Effector CD8-positive, alpha-beta T cell (primary cell): ENCODE results near the gene PAIP1.
"Not testable (repeated sequence)": the region's sequence is repeated elsewhere in the genome, so short reads cannot be mapped to it uniquely, and the experiment has no call there.

Experiments
- DNase-seq: peaks from one replicate; lab custom pipeline; 2025; lab: John Stamatoyannopoulos, UW

Gene PAIP1

DNA sequence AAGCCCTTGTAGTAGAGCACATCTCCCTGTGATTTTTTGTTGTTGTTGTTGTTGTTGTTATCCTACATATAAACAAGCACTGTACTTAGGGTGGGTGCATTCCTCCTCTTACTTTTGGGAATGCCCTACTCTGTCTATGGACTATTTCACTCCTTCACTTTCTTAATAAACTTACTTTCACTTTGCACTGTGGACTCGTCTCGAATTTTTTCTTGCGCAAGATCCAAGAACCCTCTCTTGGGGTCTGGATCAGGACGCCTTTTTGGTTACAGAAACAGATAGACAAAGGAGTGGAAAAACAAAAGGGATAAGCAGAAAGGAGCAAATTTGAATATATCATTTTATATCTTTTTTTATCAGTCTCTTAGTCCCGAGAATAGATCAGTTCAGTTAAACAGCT, 14.4 kb upstream of the PAIP1 start:
- DNase-seq, result no peak

DNA sequence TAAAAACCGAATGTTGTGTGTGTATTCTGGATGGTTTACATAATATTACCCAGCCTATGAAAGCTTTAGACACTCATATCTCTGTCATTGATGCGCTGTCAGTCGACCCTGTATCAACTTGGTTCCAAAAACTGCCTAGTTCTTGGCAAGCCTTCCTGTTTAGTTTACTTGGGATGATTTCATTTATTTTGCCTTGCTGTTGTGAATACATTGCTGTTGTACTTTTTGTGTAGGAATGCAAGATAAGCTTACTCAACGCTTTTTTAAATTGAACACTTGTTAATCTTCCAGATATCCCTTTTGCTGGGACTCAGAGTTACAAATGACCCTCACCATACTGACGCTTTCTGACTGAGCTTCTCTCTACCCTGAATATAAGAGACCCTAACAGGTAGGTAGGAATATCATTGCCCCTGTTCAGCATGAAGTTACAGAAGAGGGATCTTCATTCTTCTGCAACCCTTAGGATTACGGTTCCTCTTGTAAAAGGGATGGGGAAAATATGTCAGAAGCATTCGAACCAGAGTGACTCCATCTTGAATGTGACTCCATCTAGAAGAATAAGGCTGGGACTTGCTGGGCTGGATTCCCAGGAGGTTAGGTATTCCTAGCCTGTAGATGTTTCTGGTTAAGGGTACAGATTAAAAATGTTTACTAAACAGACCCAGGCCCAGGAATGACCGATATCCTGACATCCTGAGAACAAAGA, 13.7 kb upstream of the PAIP1 start:
- DNase-seq, result no peak

DNA sequence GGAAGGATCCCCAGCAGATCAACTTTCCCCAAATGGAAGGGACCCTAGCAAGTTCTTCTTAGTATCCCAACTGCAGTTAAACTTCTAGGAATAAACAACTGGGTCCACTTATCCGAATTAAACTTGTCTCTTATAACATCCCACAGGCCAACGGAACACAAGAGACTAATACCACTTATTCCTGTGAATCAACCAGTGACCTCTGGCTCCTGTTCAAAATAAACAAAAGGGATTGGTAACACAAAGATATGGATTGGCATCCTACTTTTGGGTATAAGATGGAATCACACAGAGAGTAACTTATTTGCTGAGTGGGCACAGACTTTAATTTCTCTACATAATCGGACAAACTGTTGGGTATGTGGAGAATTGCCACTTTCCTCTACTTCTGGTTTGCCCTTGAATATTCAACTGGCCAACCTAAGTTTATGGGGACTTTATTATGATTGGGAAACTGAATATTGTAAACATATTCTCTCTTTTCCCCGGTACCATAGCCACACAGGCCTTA, 12.4 kb upstream of the PAIP1 start:
- DNase-seq, result no peak

DNA sequence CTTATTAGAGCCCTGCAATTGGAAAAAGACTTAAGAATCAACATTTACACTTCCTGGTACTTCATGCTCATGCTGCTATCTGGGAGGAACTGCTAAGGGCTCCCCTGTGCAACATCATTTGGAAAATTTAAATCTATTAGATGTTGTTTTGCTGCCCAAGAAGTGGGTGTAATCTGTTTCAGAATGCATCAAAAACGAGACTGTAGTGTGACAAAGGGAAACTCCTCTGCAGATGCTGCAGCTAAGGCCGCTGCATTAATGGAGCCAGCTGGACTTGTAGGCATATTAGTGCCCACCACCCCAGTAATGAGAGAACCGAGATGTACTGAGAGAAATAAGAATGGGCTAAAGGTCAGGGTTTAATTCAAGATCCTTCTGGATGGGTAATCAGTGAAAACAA, 11.1 kb upstream of the PAIP1 start:
- no peak for DNase-seq

DNA sequence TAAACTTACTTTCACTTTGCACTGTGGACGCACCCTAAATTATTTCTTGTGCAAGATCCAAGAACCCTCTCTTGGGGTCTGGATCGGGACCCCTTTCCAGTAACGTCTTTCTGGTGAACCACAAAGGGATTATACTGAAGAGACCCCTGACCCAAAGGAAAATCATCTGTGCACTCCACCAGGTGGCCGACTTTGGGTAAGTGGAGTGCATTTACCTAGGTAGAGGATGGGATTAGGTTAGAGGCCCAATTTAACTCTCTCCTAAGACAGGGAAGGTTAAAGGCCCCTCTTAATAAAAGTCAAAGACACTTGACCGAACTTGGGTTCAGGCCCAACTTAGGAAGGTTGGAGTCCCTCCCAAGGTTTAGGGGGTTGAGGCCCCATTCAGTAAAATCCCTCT, 8.2 kb upstream of the PAIP1 start:
- DNase-seq, result no peak

DNA sequence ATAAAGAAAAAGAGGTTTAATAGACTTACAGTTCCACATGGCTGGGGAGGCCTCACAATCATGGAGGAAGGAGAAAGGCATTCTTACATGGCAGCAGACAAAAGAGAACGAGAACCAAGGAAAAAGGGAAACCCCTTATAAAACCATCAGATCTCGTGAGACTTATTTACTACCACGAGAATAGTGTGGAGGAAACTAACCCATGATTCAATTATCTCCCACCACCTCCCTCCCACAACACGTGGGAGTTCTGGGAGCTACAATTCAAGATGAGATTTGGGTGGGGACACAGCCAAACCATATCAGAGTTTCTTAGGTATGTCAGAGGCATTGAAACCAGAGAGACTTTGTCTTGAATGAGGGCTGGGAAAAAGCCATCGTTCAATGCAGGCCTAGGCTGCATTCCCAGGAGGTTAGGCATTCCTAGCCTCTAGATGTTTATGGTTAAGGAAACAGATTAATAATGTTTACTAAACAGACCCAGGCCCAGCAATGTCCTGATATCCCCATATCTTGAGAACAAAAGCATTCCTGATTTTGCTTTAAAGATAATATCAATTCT, 7.5 kb upstream of the PAIP1 start:
- no peak for DNase-seq

DNA sequence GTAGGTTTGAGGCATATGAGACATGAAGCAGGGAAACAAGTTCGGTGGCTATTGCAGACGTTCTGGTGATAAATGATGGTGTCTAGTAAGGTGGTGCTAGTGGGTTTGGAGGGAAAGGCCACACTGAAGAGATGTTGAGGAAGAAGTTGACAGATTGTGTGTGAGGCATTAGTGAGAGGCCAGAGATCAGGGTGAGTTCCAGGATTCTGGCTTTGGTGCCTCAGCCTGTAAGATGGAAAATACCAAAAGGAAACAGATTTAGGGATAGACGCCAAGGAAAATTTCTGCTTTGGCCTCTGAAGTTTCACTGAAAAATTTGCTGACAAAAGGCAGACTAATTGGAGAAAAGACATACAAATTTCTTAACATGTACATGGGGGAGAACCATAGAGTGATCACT, 6.4 kb upstream of the PAIP1 start:
- DNase-seq, result no peak

DNA sequence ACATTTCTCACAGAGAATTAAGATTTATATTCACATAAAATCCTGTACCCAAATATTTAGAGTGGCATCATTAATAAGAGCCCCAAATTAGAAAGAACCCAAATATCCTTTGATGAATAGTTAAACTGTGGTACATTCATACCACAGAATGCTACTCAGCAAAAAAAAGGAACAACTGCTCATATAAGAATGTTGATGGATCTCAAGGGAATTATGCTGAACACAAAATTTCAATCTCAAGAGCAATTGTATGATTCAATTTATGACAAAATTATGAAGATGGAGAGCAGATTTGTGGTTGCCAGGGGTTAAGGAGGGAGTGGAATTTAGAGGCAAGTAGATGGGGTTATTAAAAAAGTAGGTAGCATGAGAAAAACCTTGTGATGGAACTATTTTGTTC, 4.5 kb upstream of the PAIP1 start:
- no peak for DNase-seq

DNA sequence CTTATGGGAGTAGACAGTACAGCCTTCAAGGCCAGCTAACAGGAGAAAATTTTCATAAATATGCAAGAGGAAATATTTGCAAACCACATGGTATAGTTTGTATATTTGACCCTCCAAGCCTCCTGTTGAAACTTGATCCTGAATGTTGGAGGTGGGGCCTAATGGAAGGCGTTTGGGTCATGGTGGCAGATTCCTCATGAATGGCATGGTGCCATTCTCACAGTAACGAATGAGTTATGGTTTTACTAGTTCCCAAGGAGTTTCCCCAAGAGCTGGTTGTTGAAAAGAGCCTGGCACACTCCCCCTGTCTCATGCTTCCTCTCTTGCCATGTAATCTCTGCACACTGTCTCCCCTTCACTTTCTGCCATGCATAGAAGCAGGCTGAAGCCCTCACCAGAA, 3.3 kb upstream of the PAIP1 start:
- no peak for DNase-seq

DNA sequence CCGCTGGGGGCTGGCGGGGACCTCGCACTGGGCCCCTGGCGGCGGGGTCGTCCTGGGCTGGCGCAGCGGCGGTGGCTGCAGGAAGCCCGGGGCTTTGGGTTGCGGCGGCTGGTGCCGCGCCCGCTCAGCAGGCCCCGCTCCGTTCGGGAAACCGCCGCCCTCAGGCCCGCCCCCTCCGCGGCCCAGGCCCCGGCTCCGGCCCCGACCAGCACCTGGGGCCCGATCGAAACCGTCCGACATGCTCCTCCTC, 345 bp downstream of the PAIP1 start:
- DNase-seq, result not testable (repeated sequence)

DNA sequence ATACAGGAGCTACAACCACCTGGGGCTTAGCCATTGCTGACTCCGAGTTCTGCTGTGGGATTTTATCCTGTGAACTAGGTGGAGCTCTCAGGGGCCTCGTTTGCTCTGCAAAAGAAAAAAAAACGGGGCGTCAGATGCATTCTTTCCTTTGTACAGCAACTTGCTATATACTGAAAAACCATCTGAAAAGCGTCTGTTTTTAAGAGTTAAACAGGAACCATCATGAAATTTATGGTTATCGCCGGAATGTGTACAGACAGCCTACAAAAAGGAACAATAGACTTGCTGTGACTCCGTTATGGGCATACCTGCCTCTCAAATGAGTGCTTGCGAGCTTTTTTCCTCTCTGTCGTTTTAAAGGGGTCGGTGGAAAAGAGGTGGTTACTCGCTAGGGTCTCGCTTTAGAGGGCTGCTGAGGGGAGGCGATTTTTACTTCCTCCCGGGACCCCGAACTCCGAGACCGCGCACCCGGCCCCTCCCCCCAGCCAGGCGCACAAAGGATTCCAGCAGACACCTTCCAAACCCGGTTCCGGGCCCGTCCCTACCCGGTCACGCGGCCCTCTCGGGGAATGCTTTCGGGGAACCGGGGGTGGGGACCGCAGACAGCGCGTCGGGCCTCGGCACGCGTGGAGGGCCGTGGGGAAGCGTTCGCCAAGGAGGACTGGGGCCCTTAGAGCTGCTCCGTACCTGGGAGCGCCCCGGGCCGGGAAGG, 826 bp downstream of the PAIP1 start:
- DNase-seq, result peak; percentile 13

DNA sequence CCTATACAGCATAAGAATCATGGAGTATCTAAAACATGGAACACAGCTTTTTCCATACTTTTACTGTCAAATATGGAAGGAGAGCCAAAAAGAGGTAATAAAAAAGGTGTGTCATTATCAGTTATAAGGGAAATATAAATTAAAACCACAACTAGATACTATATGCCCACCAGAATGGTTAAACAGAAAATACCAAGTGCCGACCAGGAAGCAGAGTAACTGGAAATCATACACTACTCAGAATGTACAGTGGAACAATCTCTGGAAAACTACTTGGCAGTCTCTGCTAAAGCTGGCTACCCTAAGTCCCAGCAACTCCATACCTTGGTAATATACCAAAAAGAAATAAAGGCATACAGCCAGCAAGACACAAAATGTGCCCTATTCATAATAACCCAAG, 2.4 kb downstream of the PAIP1 start:
- no peak for DNase-seq

DNA sequence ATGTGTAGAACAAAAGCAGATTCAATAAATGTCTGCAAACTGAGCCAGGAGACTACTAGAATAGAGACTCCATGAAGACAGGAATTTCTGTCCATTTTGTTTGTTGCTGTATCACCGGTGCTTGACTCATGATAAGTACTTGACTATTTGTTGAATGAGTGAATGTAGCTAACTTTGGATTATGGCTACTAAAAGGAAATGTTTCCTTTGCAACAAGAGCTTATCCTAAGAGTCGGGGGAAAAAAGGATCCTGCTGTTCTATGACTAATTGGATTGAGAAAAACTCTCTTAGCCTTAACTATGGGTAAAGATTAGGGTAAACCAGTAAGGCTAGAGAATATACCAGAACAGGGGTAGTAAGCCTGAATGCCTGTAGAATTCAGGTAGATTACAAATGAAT, 3.5 kb downstream of the PAIP1 start:
- DNase-seq, result no peak

DNA sequence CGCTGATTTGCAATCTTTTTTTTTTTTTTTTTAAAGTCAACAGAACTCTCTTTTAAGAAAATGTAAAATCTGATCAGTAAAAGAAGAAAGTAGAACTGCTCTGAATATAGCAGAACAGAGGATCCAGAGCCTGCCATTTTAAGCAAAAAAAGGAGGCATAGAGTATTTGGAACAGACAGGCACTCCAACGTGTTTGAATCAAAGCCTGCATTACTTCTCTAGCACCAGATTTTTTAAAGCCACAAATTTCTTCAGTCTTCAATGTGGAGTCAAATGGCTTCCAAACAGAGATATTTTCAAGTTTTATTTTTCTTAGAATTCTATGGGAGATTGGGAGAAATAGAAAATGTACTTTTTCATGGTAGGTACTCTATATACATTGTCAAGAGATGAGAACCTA, 5.1 kb downstream of the PAIP1 start:
- DNase-seq, result no peak

DNA sequence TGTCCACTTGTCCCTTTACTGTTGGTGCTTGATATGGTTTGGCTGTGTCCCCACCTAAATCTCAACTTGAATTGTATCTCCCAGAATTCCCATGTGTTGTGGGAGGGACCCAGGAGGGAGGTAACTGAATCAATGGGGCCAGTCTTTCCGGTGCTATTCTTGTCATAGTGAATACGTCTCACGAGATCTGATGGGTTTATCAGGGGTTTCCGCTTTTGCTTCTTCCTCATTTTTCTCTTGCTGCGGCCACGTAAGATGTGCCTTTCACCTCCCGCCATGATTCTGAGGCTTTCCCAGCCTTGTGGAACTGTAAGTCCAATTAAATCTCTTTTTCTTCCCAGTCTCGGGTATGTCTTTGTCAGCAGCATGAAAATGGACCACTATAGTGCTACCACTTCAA, 7.6 kb downstream of the PAIP1 start:
- DNase-seq, result not testable (repeated sequence)

DNA sequence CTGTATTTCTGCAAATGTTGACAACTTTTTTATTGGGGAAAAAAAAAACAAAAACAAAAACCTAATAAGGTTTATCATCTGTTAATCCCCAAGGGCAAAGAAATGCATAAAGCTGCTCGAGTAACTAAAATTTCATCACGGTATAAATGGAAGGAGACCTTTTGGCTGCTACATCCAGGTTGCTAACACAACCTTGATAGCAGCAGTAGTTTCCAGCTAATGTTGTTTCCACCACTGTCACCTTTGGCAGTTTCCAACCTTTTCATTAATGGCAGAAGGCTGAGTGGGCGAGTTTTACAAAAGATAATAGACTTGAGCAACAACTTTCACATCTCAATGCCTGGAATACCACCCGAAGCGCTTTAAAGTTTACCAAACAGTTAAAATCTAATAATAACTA, 8.5 kb downstream of the PAIP1 start:
- DNase-seq, result no peak

DNA sequence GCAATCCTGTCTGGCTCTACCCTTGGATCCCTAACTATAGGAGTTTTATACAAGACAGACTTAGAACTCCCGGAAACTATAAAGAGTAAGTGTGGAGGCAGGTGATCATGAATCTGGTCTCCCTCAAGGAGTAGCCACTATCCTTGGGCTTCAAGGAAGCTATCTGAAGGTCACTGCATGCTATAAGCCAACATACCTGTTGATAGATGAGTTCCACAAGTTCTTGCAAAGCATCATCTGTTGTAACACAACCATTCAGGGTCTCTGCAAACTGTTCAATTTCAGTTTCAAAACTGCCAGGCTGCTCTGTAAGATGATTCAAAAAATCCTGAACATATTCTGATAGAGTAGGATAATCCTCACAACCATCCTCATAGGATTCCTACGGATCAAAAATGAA, 9.3 kb downstream of the PAIP1 start:
- DNase-seq, result no peak

DNA sequence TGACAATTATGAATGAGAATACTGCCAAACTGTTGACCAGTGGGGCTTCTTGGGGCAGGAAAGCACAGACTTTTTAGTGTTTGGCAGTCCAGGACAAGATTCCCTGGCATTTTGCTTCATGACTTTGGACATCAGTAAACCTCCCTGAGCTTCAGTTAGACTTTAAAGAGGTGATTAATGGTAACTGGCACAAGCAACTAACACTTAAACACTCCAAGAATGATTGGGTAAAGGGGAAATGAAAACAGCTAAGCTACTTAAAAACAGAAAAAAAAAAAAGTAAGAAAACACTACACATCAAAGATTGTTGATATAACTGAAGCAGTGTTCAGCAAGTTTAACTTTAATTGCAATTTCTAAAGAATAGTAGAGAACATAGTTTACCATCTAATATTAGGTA, 13.4 kb downstream of the PAIP1 start:
- no peak for DNase-seq

DNA sequence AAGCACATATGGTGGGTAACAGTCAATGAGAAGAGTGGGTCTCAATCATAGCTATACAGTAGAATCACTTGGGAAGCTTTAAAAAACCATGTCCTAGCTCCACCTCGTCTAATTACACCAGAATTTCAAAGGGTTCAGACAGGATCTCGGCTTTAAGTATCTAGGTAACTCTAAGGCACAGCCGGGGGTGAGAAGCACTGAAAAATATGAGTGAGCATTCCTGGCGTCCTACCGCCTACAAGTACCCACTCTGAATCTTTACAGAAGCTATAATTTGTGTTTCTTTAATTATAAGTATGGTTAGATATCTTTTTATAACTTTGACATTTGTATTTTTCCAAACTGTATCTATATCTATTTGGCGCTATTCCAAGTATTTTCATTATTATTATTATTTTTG, 16.1 kb downstream of the PAIP1 start:
- DNase-seq, result no peak

DNA sequence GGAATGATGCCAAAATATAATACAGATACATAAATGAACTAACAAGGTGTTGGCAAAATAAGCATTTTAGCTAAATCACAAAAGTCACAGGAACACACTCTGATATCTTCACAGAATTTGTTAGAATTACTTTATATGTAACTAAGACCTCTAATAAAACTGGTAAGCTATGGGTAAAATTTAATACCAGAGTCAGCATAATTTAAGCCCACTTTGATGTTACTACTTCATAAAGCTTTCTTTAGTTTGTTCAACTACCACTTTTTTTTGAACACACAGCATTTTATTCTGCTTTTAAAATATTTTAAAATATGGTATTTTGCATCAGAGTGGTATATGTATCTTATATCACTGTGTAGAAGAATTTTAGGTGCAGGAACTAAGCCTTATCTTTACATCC, 19.9 kb downstream of the PAIP1 start:
- no peak for DNase-seq

DNA sequence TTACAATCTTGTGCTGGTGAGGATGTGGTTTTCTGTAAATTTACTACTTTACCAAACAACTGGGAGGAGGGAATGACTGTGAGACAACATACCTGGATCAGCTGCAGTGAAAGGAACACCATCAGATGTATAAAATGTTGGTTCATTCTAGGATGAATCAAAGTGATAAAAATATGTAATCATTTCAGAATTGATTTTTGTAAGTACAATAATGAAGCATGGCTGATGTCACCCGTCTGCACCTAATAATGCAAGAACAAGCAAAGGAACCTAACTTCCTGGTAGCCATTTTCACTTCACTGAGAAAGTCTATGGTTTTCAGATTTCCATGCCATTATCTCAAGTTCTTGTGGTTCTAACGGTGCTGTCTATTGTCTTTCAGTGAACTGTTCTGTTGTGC, 23.2 kb downstream of the PAIP1 start:
- no peak for DNase-seq

DNA sequence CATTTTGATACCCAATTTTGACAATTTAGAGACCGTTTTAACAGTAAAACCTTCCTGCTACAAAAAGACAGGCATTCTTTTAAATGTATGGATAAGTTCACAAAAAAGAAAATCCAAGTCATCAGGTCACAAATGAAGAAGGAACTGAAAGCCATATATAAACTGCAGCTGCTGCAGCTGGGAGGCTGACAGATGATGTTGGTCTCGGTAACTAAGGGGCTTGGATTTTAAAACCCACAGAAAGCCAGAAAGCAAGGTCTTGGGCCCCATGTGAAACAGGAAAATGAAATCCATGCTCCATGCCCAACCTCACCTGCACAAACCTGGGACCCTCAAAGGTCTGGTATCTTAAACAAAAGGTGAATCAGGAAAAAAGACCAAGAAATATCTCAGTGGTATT, 26.2 kb downstream of the PAIP1 start:
- DNase-seq, result no peak

DNA sequence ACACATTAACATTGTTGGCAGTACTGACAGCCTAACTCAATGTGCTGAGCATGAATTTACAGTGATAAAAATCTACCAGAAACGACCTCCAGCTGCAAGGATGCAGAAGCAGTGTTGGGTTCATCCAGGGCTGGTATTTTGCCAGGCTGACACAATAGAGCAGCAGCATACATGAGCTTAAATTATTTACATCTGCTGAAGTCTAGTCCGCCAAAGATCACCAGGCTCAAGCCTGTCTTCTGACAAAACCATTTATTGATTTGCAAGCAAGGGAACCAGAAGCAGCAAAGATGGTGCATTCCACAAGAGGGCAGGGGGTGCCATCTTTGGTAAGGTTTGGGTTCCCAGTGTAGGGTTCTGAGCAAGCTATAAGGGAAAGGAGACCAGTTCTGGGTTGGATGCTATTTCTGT, 33.2 kb downstream of the PAIP1 start:
- no peak for DNase-seq

DNA sequence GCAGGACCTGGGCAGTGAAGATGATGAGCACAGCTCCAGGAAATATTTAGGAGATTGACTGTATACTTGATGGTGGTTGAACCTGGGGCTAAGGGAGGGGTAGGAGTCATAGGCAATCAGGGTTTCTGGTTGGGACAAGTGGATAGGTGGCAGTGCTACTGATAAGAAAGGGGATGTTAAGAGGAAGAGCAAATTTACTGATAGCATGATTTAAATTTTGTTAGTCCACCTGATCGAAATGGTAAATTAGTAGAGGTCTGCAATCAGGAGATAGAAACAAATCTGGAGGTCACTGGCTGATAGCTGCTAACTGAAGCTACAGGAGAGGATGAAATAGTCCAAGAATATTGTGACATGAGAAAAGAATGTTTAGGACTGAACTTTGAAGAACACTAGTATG, 36.3 kb downstream of the PAIP1 start:
- DNase-seq, result no peak
